Measurements from ENCODE around the gene CACNA1G.

The CACNA1G gene

DNA sequence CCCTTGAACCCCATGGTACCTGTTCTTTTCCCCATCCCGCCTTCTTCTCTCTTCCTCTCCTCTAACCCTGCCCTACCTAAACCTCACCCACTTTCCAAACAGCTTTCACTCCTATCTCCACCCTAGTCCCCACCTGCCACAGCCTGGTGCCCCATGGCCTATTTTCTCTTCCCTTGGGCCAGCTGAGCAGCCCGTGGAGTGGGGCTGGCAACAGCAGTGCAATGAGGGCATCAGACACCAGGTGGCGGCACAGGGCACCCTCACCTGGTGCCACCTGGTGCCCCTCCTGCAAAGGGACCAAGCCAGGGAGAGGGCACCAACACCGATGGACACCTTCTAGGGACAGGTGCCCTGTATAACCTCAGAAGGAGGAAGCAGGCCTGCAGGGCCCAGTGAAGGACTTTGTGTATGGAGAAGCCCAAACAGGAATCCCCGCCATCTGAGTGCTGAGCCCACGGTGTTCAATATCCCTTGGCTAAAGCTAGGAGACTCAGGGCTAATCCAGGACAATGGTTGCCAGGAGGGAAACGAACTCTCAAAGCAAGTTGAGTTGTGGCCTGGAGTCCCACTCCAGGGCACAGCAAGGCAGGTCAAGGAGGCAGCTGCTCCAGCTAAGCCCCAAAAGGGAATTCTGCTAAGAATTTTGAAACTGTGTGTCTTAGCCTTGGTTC is 70.1 kb downstream of the CACNA1G start:
- Histone ChIP-seq H3K27me3 (ENCODE audit: control insufficient read depth in 3 of 3, insufficient read depth in 3 of 3, low read depth in 1 of 3, low read length in 3 of 3) (peaks cover 15 to 73% (median 44%) of the 10 kb centered on the region in 3 experiments), H2BK15ac (ENCODE audit: low read length) (no peak overlapping the region), H3K4ac (ENCODE audit: low read length) (no peak overlapping the region), H2AFZ (ENCODE audit: low read length) (no peak overlapping the region), H3K23ac (ENCODE audit: low read depth, low read length, poor library complexity) (no peak overlapping the region), H3K4me2 (ENCODE audit: insufficient read depth, low read length, poor library complexity, severe bottlenecking) (no peak overlapping the region), H2BK5ac (ENCODE audit: low read length) (no peak overlapping the region), H3K79me1 (ENCODE audit: low read depth, low read length) (no peaks in the 10 kb centered on the region), H3K4me3 (ENCODE audit: low read length in 2 of 2) (no peak overlapping the region), H3K36me3 (replicated peaks in 1 of 2; ENCODE audit: control insufficient read depth in 2 of 2, insufficient read depth in 2 of 2, low read length in 2 of 2) (no peaks in the 10 kb centered on the region), H3K27ac (replicated peaks; ENCODE audit: low read length) (no peak overlapping the region), H3K9ac (ENCODE audit: low read depth, low read length, poor library complexity) (no peak overlapping the region), H4K91ac (ENCODE audit: low read depth, low read length, poor library complexity) (no peak overlapping the region), H2BK120ac (ENCODE audit: low read depth, low read length) (no peak overlapping the region), H2AK5ac (ENCODE audit: low read depth, low read length) (peak overlapping the region; percentile 18), H3K18ac (ENCODE audit: low read length) (no peak overlapping the region), H3K9me3 (replicated peaks in 1 of 2; ENCODE audit: control insufficient read depth in 2 of 2, insufficient read depth in 1 of 2, low read depth in 1 of 2, low read length in 2 of 2) (no peaks in the 10 kb centered on the region), H4K8ac (ENCODE audit: low read depth, low read length) (no peak overlapping the region), H3K14ac (ENCODE audit: low read length) (no peak overlapping the region), H3K4me1 (ENCODE audit: control insufficient read depth in 2 of 2, insufficient read depth in 1 of 2, low read depth in 1 of 2, low read length in 2 of 2) (peaks cover 15% of the 10 kb centered on the region in 2 donors), H2BK12ac (ENCODE audit: low read length) (no peak overlapping the region)
- no CpG with 5 or more reads among the region's 7 CpGs for WGBS, 2 donors (ENCODE audit: extremely low coverage in 2 of 2, insufficient read length in 2 of 2, insufficient replicate concordance in 1 of 2)
- DNase-seq (ENCODE audit: low spot score) = no peak

DNA sequence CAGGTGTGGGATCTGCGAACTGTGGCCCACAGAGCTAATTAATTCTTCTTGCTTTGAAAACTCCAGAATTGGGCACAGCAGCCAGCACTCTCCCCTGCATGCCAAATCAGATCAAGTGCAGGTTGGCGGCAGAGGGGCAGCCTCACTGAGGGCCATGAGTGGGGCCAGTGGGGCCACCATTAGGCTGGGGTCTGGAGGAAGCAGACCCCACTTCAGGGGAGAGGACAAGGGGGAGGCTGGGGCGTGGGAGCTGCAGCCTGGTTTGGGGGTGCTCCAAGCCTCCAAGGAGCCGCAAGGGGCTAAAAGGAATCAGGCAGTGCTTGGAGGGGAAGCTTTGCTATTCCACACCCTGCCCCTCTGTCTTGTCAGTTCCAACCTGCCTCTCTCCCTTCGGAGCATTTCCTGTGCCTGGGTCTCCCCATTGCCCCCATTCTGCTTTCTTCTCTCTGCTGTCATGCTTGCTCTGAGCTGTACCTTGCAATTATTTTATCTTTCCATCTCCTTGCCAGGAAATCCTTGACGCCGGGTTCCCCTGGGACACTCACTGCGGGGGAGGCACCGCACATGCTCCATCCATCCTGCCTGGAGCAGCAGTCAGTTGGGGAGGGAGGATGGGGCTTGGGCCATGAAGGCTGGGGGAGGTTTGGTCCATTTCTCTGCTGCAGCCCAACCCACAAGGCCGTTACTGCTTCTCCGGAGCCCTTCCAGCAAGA is 70.8 kb downstream of the CACNA1G start:
- Histone ChIP-seq H3K27ac (replicated peaks; ENCODE audit: low read length) (no peak overlapping the region), H2BK120ac (ENCODE audit: low read depth, low read length) (no peak overlapping the region), H3K14ac (ENCODE audit: low read length) (no peak overlapping the region), H3K4me3 (ENCODE audit: low read length in 2 of 2) (no peak overlapping the region), H3K9me3 (replicated peaks in 1 of 2; ENCODE audit: control insufficient read depth in 2 of 2, insufficient read depth in 1 of 2, low read depth in 1 of 2, low read length in 2 of 2) (no peaks in the 10 kb centered on the region), H3K9ac (ENCODE audit: low read depth, low read length, poor library complexity) (no peak overlapping the region), H2AFZ (ENCODE audit: low read length) (no peak overlapping the region), H2BK5ac (ENCODE audit: low read length) (no peak overlapping the region), H3K4me2 (ENCODE audit: insufficient read depth, low read length, poor library complexity, severe bottlenecking) (no peak overlapping the region), H2BK12ac (ENCODE audit: low read length) (no peak overlapping the region), H3K79me1 (ENCODE audit: low read depth, low read length) (no peaks in the 10 kb centered on the region), H2AK5ac (ENCODE audit: low read depth, low read length) (peak overlapping the region; percentile 18), H4K8ac (ENCODE audit: low read depth, low read length) (no peak overlapping the region), H4K91ac (ENCODE audit: low read depth, low read length, poor library complexity) (no peak overlapping the region), H3K23ac (ENCODE audit: low read depth, low read length, poor library complexity) (no peak overlapping the region), H3K18ac (ENCODE audit: low read length) (peak overlapping the region; percentile 29), H3K36me3 (replicated peaks in 1 of 2; ENCODE audit: control insufficient read depth in 2 of 2, insufficient read depth in 2 of 2, low read length in 2 of 2) (no peaks in the 10 kb centered on the region), H2BK15ac (ENCODE audit: low read length) (no peak overlapping the region), H3K4me1 (ENCODE audit: control insufficient read depth in 2 of 2, insufficient read depth in 1 of 2, low read depth in 1 of 2, low read length in 2 of 2) (peaks cover 11 to 13% of the 10 kb centered on the region in 2 donors), H3K4ac (ENCODE audit: low read length) (no peak overlapping the region), H3K27me3 (ENCODE audit: control insufficient read depth in 3 of 3, insufficient read depth in 3 of 3, low read depth in 1 of 3, low read length in 3 of 3) (peaks cover 15 to 80% (median 51%) of the 10 kb centered on the region in 3 experiments)
- no peak for DNase-seq (ENCODE audit: low spot score)
- WGBS, 2 donors (ENCODE audit: extremely low coverage in 2 of 2, insufficient read length in 2 of 2, insufficient replicate concordance in 1 of 2) = no CpG with 5 or more reads among the region's 11 CpGs

DNA sequence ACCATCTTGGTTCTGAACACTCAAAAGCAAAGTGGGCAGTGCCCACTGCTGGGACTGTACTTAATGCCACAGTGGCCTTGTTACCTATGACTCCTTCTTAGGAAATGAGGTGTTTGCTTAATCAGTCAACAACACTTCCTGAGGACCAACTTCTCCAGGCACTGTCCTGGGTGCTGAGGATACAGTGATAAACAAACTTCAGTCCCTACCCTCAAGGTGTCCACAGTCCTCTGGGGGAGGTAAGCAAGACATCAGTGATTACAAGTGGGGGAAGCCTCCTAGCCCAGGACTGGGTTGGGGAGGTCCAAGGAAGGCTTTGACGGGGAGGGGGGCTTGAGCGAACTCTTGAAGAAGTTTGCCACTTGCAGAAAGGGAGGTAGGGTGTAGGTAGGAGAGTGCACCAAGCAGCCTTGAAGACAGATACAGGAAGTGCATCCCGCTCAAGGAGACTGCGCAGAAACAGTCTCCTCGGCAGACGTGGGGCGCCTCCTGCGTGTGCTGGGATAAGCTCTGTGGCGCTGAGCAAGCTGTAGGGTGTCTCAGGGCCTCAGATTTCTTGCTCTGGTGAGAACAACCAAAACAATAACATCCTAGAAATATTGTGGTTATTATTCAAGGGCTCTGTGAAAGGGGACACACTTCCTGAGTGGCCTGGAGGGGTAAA is 71.5 kb downstream of the CACNA1G start:
- H3K4ac ChIP-seq (ENCODE audit: low read length) = no peak overlapping the region
- no CpG with 5 or more reads among the region's 9 CpGs for WGBS, 2 donors (ENCODE audit: extremely low coverage in 2 of 2, insufficient read length in 2 of 2, insufficient replicate concordance in 1 of 2)
- H3K14ac ChIP-seq (ENCODE audit: low read length) = no peak overlapping the region
- H3K27ac ChIP-seq (replicated peaks; ENCODE audit: low read length) = no peak overlapping the region
- no peaks in the 10 kb centered on the region for H3K36me3 ChIP-seq (replicated peaks in 1 of 2; ENCODE audit: control insufficient read depth in 2 of 2, insufficient read depth in 2 of 2, low read length in 2 of 2)
- H4K91ac ChIP-seq (ENCODE audit: low read depth, low read length, poor library complexity) = no peak overlapping the region
- peaks cover 15 to 84% (median 56%) of the 10 kb centered on the region in 3 experiments for H3K27me3 ChIP-seq (ENCODE audit: control insufficient read depth in 3 of 3, insufficient read depth in 3 of 3, low read depth in 1 of 3, low read length in 3 of 3)
- H4K8ac ChIP-seq (ENCODE audit: low read depth, low read length) = no peak overlapping the region
- no peak overlapping the region for H2AFZ ChIP-seq (ENCODE audit: low read length)
- no peak overlapping the region for H3K4me3 ChIP-seq (ENCODE audit: low read length in 2 of 2)
- no peak for DNase-seq (ENCODE audit: low spot score)
- H2BK15ac ChIP-seq (ENCODE audit: low read length) = no peak overlapping the region
- no peak overlapping the region for H3K18ac ChIP-seq (ENCODE audit: low read length)
- no peak overlapping the region for H3K9ac ChIP-seq (ENCODE audit: low read depth, low read length, poor library complexity)
- no peak overlapping the region for H3K4me2 ChIP-seq (ENCODE audit: insufficient read depth, low read length, poor library complexity, severe bottlenecking)
- no peaks in the 10 kb centered on the region for H3K9me3 ChIP-seq (replicated peaks in 1 of 2; ENCODE audit: control insufficient read depth in 2 of 2, insufficient read depth in 1 of 2, low read depth in 1 of 2, low read length in 2 of 2)
- H2BK5ac ChIP-seq (ENCODE audit: low read length) = no peak overlapping the region
- peaks cover 11 to 13% of the 10 kb centered on the region in 2 donors for H3K4me1 ChIP-seq (ENCODE audit: control insufficient read depth in 2 of 2, insufficient read depth in 1 of 2, low read depth in 1 of 2, low read length in 2 of 2)
- H2AK5ac ChIP-seq (ENCODE audit: low read depth, low read length) = no peak overlapping the region
- no peak overlapping the region for H2BK120ac ChIP-seq (ENCODE audit: low read depth, low read length)
- no peak overlapping the region for H2BK12ac ChIP-seq (ENCODE audit: low read length)
- no peaks in the 10 kb centered on the region for H3K79me1 ChIP-seq (ENCODE audit: low read depth, low read length)
- no peak overlapping the region for H3K23ac ChIP-seq (ENCODE audit: low read depth, low read length, poor library complexity)

DNA sequence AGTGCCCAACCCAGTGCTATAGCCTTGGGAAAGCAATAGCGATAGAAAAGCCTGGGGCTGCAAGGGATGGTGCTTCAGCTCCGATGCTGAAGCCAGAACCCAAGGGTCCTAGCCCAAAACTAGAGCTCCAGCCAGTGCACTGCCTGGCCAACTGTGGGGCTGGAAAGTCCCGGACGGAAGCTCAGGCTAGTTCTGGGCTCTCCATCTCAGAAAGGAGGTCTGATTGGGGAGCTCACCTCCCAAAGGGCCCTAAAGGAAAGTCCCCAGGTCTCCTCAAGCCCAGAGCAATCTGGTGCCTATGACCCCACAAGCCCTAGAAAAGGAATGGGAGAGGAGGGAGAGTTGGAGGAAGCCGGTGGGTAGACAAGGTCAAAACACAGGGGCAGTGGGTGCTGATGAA is 72.1 kb downstream of the CACNA1G start:
- H3K18ac ChIP-seq (ENCODE audit: low read length) = peak overlapping the region; percentile 55
- H3K79me1 ChIP-seq (ENCODE audit: low read depth, low read length) = no peaks in the 10 kb centered on the region
- no peak overlapping the region for H4K8ac ChIP-seq (ENCODE audit: low read depth, low read length)
- no peak overlapping the region for H3K14ac ChIP-seq (ENCODE audit: low read length)
- no peak overlapping the region for H3K9ac ChIP-seq (ENCODE audit: low read depth, low read length, poor library complexity)
- H3K27me3 ChIP-seq (ENCODE audit: control insufficient read depth in 3 of 3, insufficient read depth in 3 of 3, low read depth in 1 of 3, low read length in 3 of 3) = peaks cover 15 to 87% (median 56%) of the 10 kb centered on the region in 3 experiments
- peaks cover 9 to 10% of the 10 kb centered on the region in 2 donors for H3K4me1 ChIP-seq (ENCODE audit: control insufficient read depth in 2 of 2, insufficient read depth in 1 of 2, low read depth in 1 of 2, low read length in 2 of 2)
- H2AFZ ChIP-seq (ENCODE audit: low read length) = no peak overlapping the region
- H2BK12ac ChIP-seq (ENCODE audit: low read length) = no peak overlapping the region
- H4K91ac ChIP-seq (ENCODE audit: low read depth, low read length, poor library complexity) = no peak overlapping the region
- no peak overlapping the region for H2BK120ac ChIP-seq (ENCODE audit: low read depth, low read length)
- H2BK15ac ChIP-seq (ENCODE audit: low read length) = no peak overlapping the region
- H2AK5ac ChIP-seq (ENCODE audit: low read depth, low read length) = no peak overlapping the region
- no peak overlapping the region for H3K4me3 ChIP-seq (ENCODE audit: low read length in 2 of 2)
- no peak overlapping the region for H3K27ac ChIP-seq (replicated peaks; ENCODE audit: low read length)
- H3K23ac ChIP-seq (ENCODE audit: low read depth, low read length, poor library complexity) = no peak overlapping the region
- H3K4me2 ChIP-seq (ENCODE audit: insufficient read depth, low read length, poor library complexity, severe bottlenecking) = no peak overlapping the region
- no peak for DNase-seq (ENCODE audit: low spot score)
- no peaks in the 10 kb centered on the region for H3K9me3 ChIP-seq (replicated peaks in 1 of 2; ENCODE audit: control insufficient read depth in 2 of 2, insufficient read depth in 1 of 2, low read depth in 1 of 2, low read length in 2 of 2)
- no peak overlapping the region for H3K4ac ChIP-seq (ENCODE audit: low read length)
- H3K36me3 ChIP-seq (replicated peaks in 1 of 2; ENCODE audit: control insufficient read depth in 2 of 2, insufficient read depth in 2 of 2, low read length in 2 of 2) = no peaks in the 10 kb centered on the region
- H2BK5ac ChIP-seq (ENCODE audit: low read length) = no peak overlapping the region
- no CpG with 5 or more reads among the region's 5 CpGs for WGBS, 2 donors (ENCODE audit: extremely low coverage in 2 of 2, insufficient read length in 2 of 2, insufficient replicate concordance in 1 of 2)

Data from neuronal stem cell (in vitro differentiated cells).